Endothelial cell of umbilical vein (primary cell): Measurements from ENCODE around the gene CEBPB. TPM values are rescaled to one million over a fixed set of nuclear protein-coding genes. Genes with fewer than 3 reads are reported as not detected.

Experiments
- BruUV-seq: library from RNA; stranded (reverse); fragments of 400-500 nt; replicated peaks from 2 replicates; lab custom pipeline; 2021; lab: Mats Ljungman, UMichigan
- CTCF ChIA-PET: fragments of 300-600, 350-600 bp; sonication (Branson Sonifier 250); formaldehyde crosslinking; loops from one replicate; lab custom pipeline; 2021; ENCODE audit warnings: antibody characterized with exemption, inconsistent platforms; lab: Charles Lee
- POLR2A ChIA-PET: fragments of 300-600, 350-600 bp; sonication (Branson Sonifier 250); formaldehyde crosslinking; loops from one replicate; lab custom pipeline; 2021; ENCODE audit warnings: antibody characterized with exemption, inconsistent platforms; lab: Charles Lee
- DNase-seq: peaks from one replicate; pipeline ENCODE4 v3.0.0-alpha.2; 2011; ENCODE audit warnings: low read depth, low spot score
- FAIRE-seq: peaks from 2 replicates; lab custom pipeline; 2011; peaks lifted over from hg19 to GRCh38; lab: Jason Lieb, UNC
- H2AFZ ChIP-seq: 2 replicates; pipeline ENCODE4 v1.6.0; 2012; ENCODE audit warnings: low read depth, low read length, control low read depth, inconsistent platforms
- H3K27ac ChIP-seq: 2 replicates; pipeline ENCODE4 v1.5.1; 2011; ENCODE audit warnings: low read depth, mild to moderate bottlenecking, control low read depth, low read length, moderate library complexity; ENCODE audit not compliant: insufficient read depth
- H3K27me3 ChIP-seq, 2 experiments: 2 replicates each; pipeline versions ENCODE4 v1.6.0 to v1.6.1; 2011; ENCODE audit warnings: low read length in 2 of 2, mixed read lengths in 1 of 2; ENCODE audit not compliant: control insufficient read depth in 2 of 2, insufficient read depth in 2 of 2
- H3K36me3 ChIP-seq, 2 experiments: 2 replicates in 1 of 2; 3 replicates in 1 of 2; pipeline ENCODE4 v1.5.1; 2011; ENCODE audit warnings: low read length in 2 of 2, mild to moderate bottlenecking in 1 of 2, moderate library complexity in 1 of 2; ENCODE audit not compliant: control insufficient read depth in 2 of 2, insufficient read depth in 2 of 2; ENCODE audit errors: extremely low read depth in 1 of 2
- H3K4me1 ChIP-seq: 3 replicates; pipeline ENCODE4 v1.5.1; 2011; ENCODE audit warnings: mild to moderate bottlenecking, low read length; ENCODE audit not compliant: control insufficient read depth, insufficient read depth; ENCODE audit errors: extremely low read depth
- H3K4me2 ChIP-seq: 2 replicates; pipeline ENCODE4 v1.6.1; 2011; ENCODE audit warnings: low read length, control low read depth, mixed read lengths; ENCODE audit not compliant: insufficient read depth
- H3K4me3 ChIP-seq, 3 experiments: fragments of 200-600 bp in 1 of 3; sonication (generic), shearing (Covaris generic) in 1 of 3; replicated peaks in 1 of 3; 2 replicates each; pipeline ENCODE4 v1.5.1; 2011 to 2016; ENCODE audit warnings: control low read depth in 3 of 3, low read length in 3 of 3, mild to moderate bottlenecking in 2 of 3, inconsistent platforms in 1 of 3, low read depth in 1 of 3, moderate library complexity in 1 of 3; ENCODE audit not compliant: insufficient read depth in 1 of 3
- H3K79me2 ChIP-seq: 2 replicates; pipeline ENCODE4 v1.6.0; 2012; ENCODE audit warnings: low read length, inconsistent platforms; ENCODE audit not compliant: control insufficient read depth, insufficient read depth
- H3K9ac ChIP-seq: replicated peaks from 2 replicates; pipeline ENCODE3; 2011; ENCODE audit warnings: low read length, control low read depth; ENCODE audit not compliant: insufficient read depth; ENCODE audit errors: extremely low read depth
- H3K9me1 ChIP-seq: replicated peaks from 3 replicates; pipeline ENCODE4 v1.6.0; 2011; ENCODE audit warnings: mild to moderate bottlenecking, low read length; ENCODE audit not compliant: control insufficient read depth, insufficient read depth; ENCODE audit errors: extremely low read depth
- H3K9me3 ChIP-seq: replicated peaks from 2 replicates; pipeline ENCODE4 v1.5.1; 2012; ENCODE audit warnings: low read length, inconsistent platforms; ENCODE audit not compliant: control insufficient read depth, insufficient read depth
- H4K20me1 ChIP-seq: replicated peaks from 2 replicates; pipeline ENCODE3; 2011; ENCODE audit warnings: mild to moderate bottlenecking, low read length; ENCODE audit not compliant: control insufficient read depth, insufficient read depth; ENCODE audit errors: extremely low read depth
- EZH2 ChIP-seq: IDR thresholded peaks from 2 replicates; pipeline ENCODE4 v1.6.1; 2012; ENCODE audit warnings: borderline replicate concordance, low read depth, mild to moderate bottlenecking, moderate library complexity, low read length, inconsistent platforms; ENCODE audit not compliant: severe bottlenecking
- FOS ChIP-seq: IDR thresholded peaks from 2 replicates; pipeline ENCODE4 v1.6.1; 2011; ENCODE audit warnings: mild to moderate bottlenecking, low read length, moderate library complexity, borderline replicate concordance; ENCODE audit not compliant: insufficient read depth
- GATA2 ChIP-seq: IDR thresholded peaks from 2 replicates; pipeline ENCODE4 v1.7.0; 2011; ENCODE audit warnings: low read depth, mild to moderate bottlenecking, moderate library complexity, mixed read lengths, low read length; ENCODE audit not compliant: insufficient read length, insufficient read depth
- JUN ChIP-seq: IDR thresholded peaks from 2 replicates; pipeline ENCODE4 v1.6.1; 2011; ENCODE audit warnings: borderline replicate concordance, low read depth; ENCODE audit not compliant: insufficient read length, insufficient read depth
- MYC ChIP-seq: IDR thresholded peaks from one replicate; pipeline ENCODE4 v1.6.1; 2011; ENCODE audit warnings: mild to moderate bottlenecking, low read depth, low read length
- POLR2A ChIP-seq: IDR thresholded peaks from 2 replicates; pipeline ENCODE4 v1.6.1; 2012; ENCODE audit warnings: low read depth, mild to moderate bottlenecking, control low read depth, low read length
- POLR2AphosphoS5 ChIP-seq: IDR thresholded peaks from 2 replicates; pipeline ENCODE4 v1.6.1; 2012; ENCODE audit warnings: low read depth, mild to moderate bottlenecking, control low read depth, low read length, moderate library complexity; ENCODE audit not compliant: insufficient read depth
- dilution Hi-C: fragments of 300-500 bp; cut with MboI; formaldehyde crosslinking; loops from one replicate; pipeline ENCODE4 v1.15.0; 2019; ENCODE audit warnings: low sequenced_read_pairs; ENCODE audit not compliant: extremely low pct_ligation_motif_present
- intact Hi-C: fragments of 100-400 bp; cut with micrococcal nuclease; formaldehyde crosslinking; loops from one replicate; pipeline ENCODE4 v1.10.0; 2022
- polyA plus RNA-seq, 4 experiments: library from polyadenylated mRNA; depleted of rRNA in 3 of 4; stranded (reverse) in 3 of 4; unstranded in 1 of 4; fragments of >200 nt; gene quantifications; 2 replicates each; pipeline versions ENCODE4 v1.2.1 to v1.2.3, GENCODE V29; 2011 to 2012; ENCODE audit warnings: missing spikeins in 1 of 4
- total RNA-seq: library from RNA; stranded (reverse); gene quantifications from 2 replicates; pipeline ENCODE4 v1.2.3, GENCODE V29; 2021
- TF ChIP-seq, protein P1 (sequence below), 2 donors: IDR thresholded peaks; 1 replicate in 1 of 2; 2 replicates in 1 of 2; pipeline ENCODE4 v1.5.1; 2011; ENCODE audit warnings: low read length in 2 of 2, mild to moderate bottlenecking in 2 of 2, moderate library complexity in 2 of 2, control low read depth in 1 of 2, inconsistent platforms in 1 of 2, low read depth in 1 of 2; ENCODE audit not compliant: insufficient read depth in 1 of 2; ENCODE audit errors: extremely low read depth in 1 of 2
- TF ChIP-seq, protein P2 (sequence below): IDR thresholded peaks from 2 replicates; pipeline ENCODE4 v1.6.1; 2011; ENCODE audit not compliant: insufficient read depth, insufficient read length

Gene CEBPB
- total and polyA plus RNA-seq, 2 donors (not counting 3 experiments of a cell fraction or from before 2014, with no cell fraction given): 3.7 to 11.4 TPM

DNA sequence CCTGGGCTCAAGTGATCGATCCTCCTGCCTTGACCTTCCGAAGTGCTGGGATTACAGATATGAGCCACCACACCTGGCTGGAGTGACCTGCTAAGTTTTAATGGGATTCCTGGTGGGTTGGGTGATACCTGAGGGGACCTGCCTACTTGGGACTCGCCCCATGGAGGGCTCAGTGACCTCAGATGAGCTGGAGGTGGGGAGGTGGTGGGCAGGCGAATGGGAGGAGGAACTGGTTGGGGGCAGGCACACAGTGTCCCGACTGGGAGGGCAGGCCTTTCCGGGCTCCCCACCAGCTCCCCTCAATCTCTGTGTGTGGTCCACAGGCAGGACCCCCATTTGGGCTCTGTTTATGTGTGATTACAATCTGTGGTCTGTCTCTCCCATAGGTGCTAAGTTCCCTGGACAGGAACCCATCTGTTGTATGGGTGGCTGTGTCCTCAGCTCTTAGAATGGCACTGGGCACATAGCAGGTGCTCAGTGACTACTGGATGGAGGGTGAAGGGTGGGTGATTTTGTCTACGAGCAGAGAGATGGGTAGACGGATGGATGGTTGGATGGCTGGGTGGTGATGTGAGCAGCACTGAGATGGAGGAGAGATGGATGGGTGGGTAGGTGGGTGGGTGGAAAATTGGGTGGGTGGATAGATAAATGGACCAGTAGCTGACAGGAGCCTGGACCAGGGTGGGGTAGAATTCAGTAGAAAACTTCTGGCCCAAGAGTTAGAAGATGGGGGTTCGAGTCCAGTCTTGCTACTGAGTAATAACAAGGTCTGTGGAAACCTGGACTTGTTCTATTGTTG lies 23.8 kb downstream of the CEBPB start:
- FAIRE-seq: no peak
- dilution Hi-C loops: no loop called here
- POLR2A ChIA-PET: no interaction called here
- H2AFZ ChIP-seq: no peak overlapping the region
- H3K9ac ChIP-seq: no peak overlapping the region
- no peaks in the 10 kb centered on the region for H3K4me1 ChIP-seq
- no peaks in the 10 kb centered on the region for H3K9me3 ChIP-seq
- peaks cover 7 to 16% of the 10 kb centered on the region in 2 experiments for H3K27me3 ChIP-seq
- TF ChIP-seq GATA2: no peak
- no peak for TF ChIP-seq EZH2
- H3K79me2 ChIP-seq: no peaks in the 10 kb centered on the region
- no peaks in the 10 kb centered on the region for H3K9me1 ChIP-seq
- BruUV-seq: no TSS peak
- H3K4me2 ChIP-seq: no peak overlapping the region
- H3K4me3 ChIP-seq: no peak overlapping the region
- H3K36me3 ChIP-seq: no peaks in the 10 kb centered on the region
- CTCF ChIA-PET: no interaction called here
- no peak for DNase-seq
- no peak overlapping the region for H3K27ac ChIP-seq
- no peaks in the 10 kb centered on the region for H4K20me1 ChIP-seq
- intact Hi-C loops: no loop called here

DNA sequence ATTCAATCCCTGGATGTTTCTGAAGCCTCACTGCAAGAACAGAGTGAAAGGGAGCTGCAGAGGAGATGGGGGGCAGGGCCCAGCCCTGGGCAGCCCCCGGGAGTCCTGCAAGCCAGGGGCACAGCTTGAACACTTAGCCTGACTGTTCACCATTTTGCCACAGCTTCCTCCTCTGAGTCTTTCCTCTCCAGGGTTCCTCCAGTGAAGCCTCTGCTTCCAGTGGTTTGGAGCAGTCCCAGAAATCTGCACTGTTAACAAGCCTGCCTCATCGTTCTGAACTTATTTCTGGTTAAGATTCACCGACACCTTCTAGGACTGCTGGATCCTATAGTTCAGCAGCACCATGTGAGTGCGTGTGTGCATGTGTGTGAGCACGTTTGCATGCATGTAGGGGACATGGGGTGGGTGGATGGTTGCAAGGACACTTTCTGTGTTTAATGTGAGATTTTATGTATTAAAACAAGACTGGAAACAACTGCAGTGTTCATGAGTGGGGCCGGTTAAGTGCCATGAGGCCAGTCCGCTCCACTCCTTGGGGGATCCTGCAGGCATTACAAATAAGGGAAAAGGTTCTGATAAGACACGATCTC lies 24.6 kb downstream of the CEBPB start:
- Histone ChIP-seq H3K4me1 (no peaks in the 10 kb centered on the region), H3K27me3 (peaks cover 7 to 16% of the 10 kb centered on the region in 2 experiments), H3K4me3 (no peak overlapping the region), H3K36me3 (no peaks in the 10 kb centered on the region), H3K27ac (no peak overlapping the region), H3K9me3 (no peaks in the 10 kb centered on the region), H3K79me2 (no peaks in the 10 kb centered on the region), H3K9me1 (no peaks in the 10 kb centered on the region), H3K4me2 (no peak overlapping the region), H4K20me1 (no peaks in the 10 kb centered on the region), H2AFZ (no peak overlapping the region), H3K9ac (no peak overlapping the region)
- CTCF ChIA-PET: no interaction called here
- FAIRE-seq (no peak), DNase-seq (no peak)
- TF ChIP-seq EZH2 (no peak), JUN (no peak), POLR2A (no peak), POLR2AphosphoS5 (no peak), FOS (no peak), MYC (no peak), GATA2 (no peak)
- TF ChIP-seq, protein P1, sequence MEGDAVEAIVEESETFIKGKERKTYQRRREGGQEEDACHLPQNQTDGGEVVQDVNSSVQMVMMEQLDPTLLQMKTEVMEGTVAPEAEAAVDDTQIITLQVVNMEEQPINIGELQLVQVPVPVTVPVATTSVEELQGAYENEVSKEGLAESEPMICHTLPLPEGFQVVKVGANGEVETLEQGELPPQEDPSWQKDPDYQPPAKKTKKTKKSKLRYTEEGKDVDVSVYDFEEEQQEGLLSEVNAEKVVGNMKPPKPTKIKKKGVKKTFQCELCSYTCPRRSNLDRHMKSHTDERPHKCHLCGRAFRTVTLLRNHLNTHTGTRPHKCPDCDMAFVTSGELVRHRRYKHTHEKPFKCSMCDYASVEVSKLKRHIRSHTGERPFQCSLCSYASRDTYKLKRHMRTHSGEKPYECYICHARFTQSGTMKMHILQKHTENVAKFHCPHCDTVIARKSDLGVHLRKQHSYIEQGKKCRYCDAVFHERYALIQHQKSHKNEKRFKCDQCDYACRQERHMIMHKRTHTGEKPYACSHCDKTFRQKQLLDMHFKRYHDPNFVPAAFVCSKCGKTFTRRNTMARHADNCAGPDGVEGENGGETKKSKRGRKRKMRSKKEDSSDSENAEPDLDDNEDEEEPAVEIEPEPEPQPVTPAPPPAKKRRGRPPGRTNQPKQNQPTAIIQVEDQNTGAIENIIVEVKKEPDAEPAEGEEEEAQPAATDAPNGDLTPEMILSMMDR (IDR thresholded peaks at IDR 0.05; ENCODE audit: extremely low read depth in 1 of 2, insufficient read depth in 1 of 2, low read depth in 1 of 2, low read length in 2 of 2): no peak
- TF ChIP-seq, protein P2, sequence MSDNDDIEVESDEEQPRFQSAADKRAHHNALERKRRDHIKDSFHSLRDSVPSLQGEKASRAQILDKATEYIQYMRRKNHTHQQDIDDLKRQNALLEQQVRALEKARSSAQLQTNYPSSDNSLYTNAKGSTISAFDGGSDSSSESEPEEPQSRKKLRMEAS: no peak
- dilution Hi-C loops (no loop called here), intact Hi-C loops (no loop called here)
- BruUV-seq: no TSS peak
- POLR2A ChIA-PET: no interaction called here
